ENCODE results near the gene ENOX1. TPM values are rescaled to one million over a fixed set of nuclear protein-coding genes. Genes with fewer than 3 reads are reported as not detected.

The ENOX1 gene
- polyA plus RNA-seq, 2 of the 4 experiments (the other 2 are of a cell fraction) = 0.28 to 0.41 TPM

DNA sequence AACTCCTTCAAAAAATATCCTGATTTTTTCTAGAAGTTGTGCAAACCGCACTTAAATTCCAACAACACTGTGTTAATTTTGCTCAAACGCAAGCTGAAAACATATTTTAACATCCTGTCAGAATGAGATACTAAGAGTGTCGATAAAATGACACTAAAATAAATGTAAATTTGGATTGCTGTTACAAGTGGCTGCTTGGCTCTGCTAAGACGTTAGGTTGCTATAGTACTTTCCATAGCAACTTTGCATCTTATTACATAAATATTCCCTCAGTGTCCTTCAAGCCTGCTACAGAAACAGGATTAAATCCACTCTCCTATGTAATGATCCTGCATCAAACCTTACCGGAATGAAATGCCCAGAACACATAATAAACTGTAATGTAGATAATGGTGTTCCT lies 471.2 kb downstream of the ENOX1 start:
- H3K9me3 ChIP-seq = no peaks in the 10 kb centered on the region
- no peak overlapping the region for H3K27ac ChIP-seq
- FAIRE-seq = no peak
- no peak for DNase-seq (ENCODE audit: low read depth in 1 of 2, low spot score in 1 of 2)
- no peak overlapping the region for H3K4me2 ChIP-seq
- H3K4me3 ChIP-seq = no peak overlapping the region
- H3K4me1 ChIP-seq = no peaks in the 10 kb centered on the region
- CTCF ChIA-PET = interaction anchor here (2.2 kb wide), 1 partner anchor 11 kb away, joined by 5 read pairs; no protein-coding TSS in a partner anchor
- ATAC-seq = no peak
- POLR2A ChIA-PET = no interaction called here
- TF ChIP-seq CHD4 (IDR thresholded peaks at IDR 0.05; ENCODE audit: borderline replicate concordance) (no peak), HOXA7 (CRISPR knock-in tag; IDR thresholded peaks at IDR 0.05) (no peak), HDAC2 (IDR thresholded peaks at IDR 0.05) (no peak), POLR2A (IDR thresholded peaks at IDR 0.05; ENCODE audit: low read length) (no peak), MYC (IDR thresholded peaks at IDR 0.05; ENCODE audit: borderline replicate concordance, low read length) (no peak), NFE2L2 (conservative IDR thresholded peaks at IDR 0.05; ENCODE audit: low read length) (no peak), RFX5 (IDR thresholded peaks at IDR 0.05) (no peak), TFCP2L1 (CRISPR knock-in tag; IDR thresholded peaks at IDR 0.05) (no peak)
- WGBS (ENCODE audit: missing lambda C conversion rate) = 83% methylated on average over 5 of the region's 5 CpGs

DNA sequence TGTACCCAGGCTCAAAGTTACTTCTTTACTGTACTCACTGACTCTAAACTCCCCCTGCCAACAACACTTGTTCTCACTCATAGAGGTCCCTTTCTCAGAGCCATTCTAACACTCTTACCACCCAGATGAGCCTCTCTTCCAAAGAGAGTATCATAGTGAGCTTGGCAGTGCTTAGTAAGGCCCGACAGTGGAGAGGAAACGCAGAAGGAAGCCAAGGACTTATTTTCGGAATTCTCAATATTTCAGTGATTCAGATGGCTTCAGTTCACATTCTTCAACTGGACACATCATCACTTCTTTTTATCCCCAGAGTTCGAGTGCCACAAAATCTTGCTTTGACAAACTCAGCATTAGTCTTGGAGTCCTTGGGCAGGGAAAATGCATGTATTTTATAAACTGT lies 477.5 kb downstream of the ENOX1 start:
- no peaks in the 10 kb centered on the region for H3K4me1 ChIP-seq
- H3K9me3 ChIP-seq = no peaks in the 10 kb centered on the region
- WGBS (ENCODE audit: missing lambda C conversion rate) = 66% methylated on average over 4 of the region's 4 CpGs
- no peak overlapping the region for H3K4me3 ChIP-seq
- DNase-seq (ENCODE audit: low read depth in 1 of 2, low spot score in 1 of 2) (no peak), FAIRE-seq (no peak), ATAC-seq (no peak)
- ChIA-PET CTCF (no interaction called here), POLR2A (no interaction called here)
- H3K4me2 ChIP-seq = no peak overlapping the region
- no peak overlapping the region for H3K27ac ChIP-seq
- TF ChIP-seq RAD21 (conservative IDR thresholded peaks at IDR 0.05 in 1 of 2, IDR thresholded peaks at IDR 0.05 in 1 of 2) (no peak), NPAS2 (CRISPR knock-in tag; IDR thresholded peaks at IDR 0.05; ENCODE audit: borderline replicate concordance) (no peak), PHF8 (IDR thresholded peaks at IDR 0.05; ENCODE audit: borderline replicate concordance, low read depth) (no peak), ZC3H11A (IDR thresholded peaks at IDR 0.05) (no peak), CEBPB (IDR thresholded peaks at IDR 0.05) (no peak), POLR2A (IDR thresholded peaks at IDR 0.05; ENCODE audit: low read length) (no peak), TFCP2L1 (CRISPR knock-in tag; IDR thresholded peaks at IDR 0.05) (no peak), EHF (CRISPR knock-in tag; IDR thresholded peaks at IDR 0.05) (no peak), HOXB5 (CRISPR knock-in tag; IDR thresholded peaks at IDR 0.05) (no peak), CHD2 (IDR thresholded peaks at IDR 0.05; ENCODE audit: low read length, partially characterized antibody) (no peak), MYC (IDR thresholded peaks at IDR 0.05; ENCODE audit: borderline replicate concordance, low read length) (no peak), JUNB (IDR thresholded peaks at IDR 0.05) (no peak)
- TF ChIP-seq, protein P1, sequence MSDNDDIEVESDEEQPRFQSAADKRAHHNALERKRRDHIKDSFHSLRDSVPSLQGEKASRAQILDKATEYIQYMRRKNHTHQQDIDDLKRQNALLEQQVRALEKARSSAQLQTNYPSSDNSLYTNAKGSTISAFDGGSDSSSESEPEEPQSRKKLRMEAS (IDR thresholded peaks at IDR 0.05) = no peak
- TF ChIP-seq, protein P2, sequence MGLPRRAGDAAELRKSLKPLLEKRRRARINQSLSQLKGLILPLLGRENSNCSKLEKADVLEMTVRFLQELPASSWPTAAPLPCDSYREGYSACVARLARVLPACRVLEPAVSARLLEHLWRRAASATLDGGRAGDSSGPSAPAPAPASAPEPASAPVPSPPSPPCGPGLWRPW (IDR thresholded peaks at IDR 0.05) = no peak

DNA sequence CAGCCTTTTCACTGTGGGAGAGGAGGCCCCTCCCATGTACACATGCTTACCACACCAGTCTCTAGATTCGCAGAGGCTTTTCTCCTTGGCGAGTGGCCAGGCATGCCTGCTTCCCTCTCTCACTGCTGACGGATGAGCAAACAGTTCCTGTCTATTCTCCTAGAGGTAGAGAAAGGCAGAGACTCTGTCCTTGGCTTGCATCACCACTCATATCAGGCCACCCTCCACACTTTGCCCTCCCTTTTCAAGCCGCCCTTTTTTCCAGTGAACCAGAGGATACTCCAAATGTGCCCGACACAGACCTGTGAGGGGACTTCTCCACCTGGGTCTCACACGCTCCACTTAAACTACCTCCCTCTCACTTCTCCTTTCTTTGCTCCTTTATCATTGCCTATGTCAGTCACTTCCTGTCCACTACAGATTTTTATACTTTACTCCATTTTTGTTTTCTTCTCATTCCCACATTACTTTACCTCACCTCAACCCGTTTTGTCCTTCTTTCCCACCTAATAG lies 478.8 kb downstream of the ENOX1 start:
- ATAC-seq = peak; percentile 55 to 58; a peak in 3 of 6 replicates
- no peak overlapping the region for H3K4me3 ChIP-seq
- H3K9me3 ChIP-seq = no peaks in the 10 kb centered on the region
- H3K4me2 ChIP-seq = no peak overlapping the region
- FAIRE-seq = no peak
- 64% methylated on average over 7 of the region's 7 CpGs for WGBS (ENCODE audit: missing lambda C conversion rate)
- no peak for TF ChIP-seq KDM1A (IDR thresholded peaks at IDR 0.05; ENCODE audit: low read depth)
- no peak for TF ChIP-seq NR3C1 (IDR thresholded peaks at IDR 0.05)
- H3K4me1 ChIP-seq = no peaks in the 10 kb centered on the region
- H3K27ac ChIP-seq = no peak overlapping the region
- ChIA-PET CTCF (no interaction called here), POLR2A (no interaction called here)
- DNase-seq (ENCODE audit: low read depth in 1 of 2, low spot score in 1 of 2) = peak in 1 of 2 experiments; percentile 37

DNA sequence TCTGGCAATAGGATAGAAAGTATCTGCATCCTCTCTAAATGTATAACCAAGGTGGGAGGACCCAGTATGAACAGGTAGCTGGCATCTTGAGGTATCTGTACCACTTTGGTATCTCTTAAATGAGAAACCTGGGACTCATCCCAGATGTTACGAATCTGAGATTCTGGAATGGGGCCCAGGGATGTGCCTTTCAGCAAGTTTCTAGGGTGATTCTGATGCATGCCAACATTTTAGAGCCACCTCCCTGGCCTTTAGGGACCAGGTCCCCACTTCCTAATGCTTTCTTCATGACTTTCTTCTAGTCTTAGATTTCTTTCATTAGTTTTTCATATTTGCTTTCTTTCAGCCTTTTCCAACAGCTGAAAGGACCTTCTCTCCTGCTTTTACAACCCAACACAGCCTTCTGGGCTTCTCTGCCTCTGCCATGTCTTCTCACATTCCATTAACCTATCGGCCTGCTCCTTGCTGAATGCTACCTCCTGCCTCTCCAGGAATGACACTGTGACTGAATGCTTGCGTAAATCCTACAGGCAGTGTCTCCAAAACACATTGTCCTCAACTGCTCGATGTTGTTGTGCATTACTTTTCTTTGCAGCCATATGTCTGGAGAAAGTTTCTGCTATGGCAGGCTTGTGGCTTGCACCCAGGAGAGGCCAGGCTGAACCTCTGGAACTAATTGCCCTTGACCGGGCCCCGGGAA lies 479.4 kb downstream of the ENOX1 start:
- no peak overlapping the region for H3K4me3 ChIP-seq
- no peak overlapping the region for H3K4me2 ChIP-seq
- WGBS (ENCODE audit: missing lambda C conversion rate) = 69% methylated on average over 5 of the region's 6 CpGs
- H3K9me3 ChIP-seq = no peaks in the 10 kb centered on the region
- DNase-seq (ENCODE audit: low read depth in 1 of 2, low spot score in 1 of 2) (no peak), ATAC-seq (no peak; a peak in 1 of 6 replicates), FAIRE-seq (no peak)
- ChIA-PET POLR2A (no interaction called here), CTCF (no interaction called here)
- H3K27ac ChIP-seq = no peak overlapping the region
- no peaks in the 10 kb centered on the region for H3K4me1 ChIP-seq
- TF ChIP-seq TFCP2L1 (CRISPR knock-in tag; IDR thresholded peaks at IDR 0.05) (no peak), NR3C1 (IDR thresholded peaks at IDR 0.05) (no peak), ZNF302 (CRISPR knock-in tag; IDR thresholded peaks at IDR 0.05) (no peak), MAFK (IDR thresholded peaks at IDR 0.05; ENCODE audit: partially characterized antibody) (no peak), MYC (IDR thresholded peaks at IDR 0.05; ENCODE audit: borderline replicate concordance, low read length) (no peak), CHD2 (IDR thresholded peaks at IDR 0.05; ENCODE audit: low read length, partially characterized antibody) (no peak), NPAS2 (CRISPR knock-in tag; IDR thresholded peaks at IDR 0.05; ENCODE audit: borderline replicate concordance) (no peak), CBX2 (IDR thresholded peaks at IDR 0.05; ENCODE audit: borderline replicate concordance, low read depth) (no peak), TP53 (CRISPR knock-in tag; IDR thresholded peaks at IDR 0.05) (no peak)
- TF ChIP-seq, protein P3, sequence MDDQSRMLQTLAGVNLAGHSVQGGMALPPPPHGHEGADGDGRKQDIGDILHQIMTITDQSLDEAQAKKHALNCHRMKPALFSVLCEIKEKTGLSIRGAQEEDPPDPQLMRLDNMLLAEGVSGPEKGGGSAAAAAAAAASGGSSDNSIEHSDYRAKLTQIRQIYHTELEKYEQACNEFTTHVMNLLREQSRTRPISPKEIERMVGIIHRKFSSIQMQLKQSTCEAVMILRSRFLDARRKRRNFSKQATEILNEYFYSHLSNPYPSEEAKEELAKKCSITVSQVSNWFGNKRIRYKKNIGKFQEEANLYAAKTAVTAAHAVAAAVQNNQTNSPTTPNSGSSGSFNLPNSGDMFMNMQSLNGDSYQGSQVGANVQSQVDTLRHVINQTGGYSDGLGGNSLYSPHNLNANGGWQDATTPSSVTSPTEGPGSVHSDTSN (IDR thresholded peaks at IDR 0.05) = no peak
- TF ChIP-seq, protein P4, sequence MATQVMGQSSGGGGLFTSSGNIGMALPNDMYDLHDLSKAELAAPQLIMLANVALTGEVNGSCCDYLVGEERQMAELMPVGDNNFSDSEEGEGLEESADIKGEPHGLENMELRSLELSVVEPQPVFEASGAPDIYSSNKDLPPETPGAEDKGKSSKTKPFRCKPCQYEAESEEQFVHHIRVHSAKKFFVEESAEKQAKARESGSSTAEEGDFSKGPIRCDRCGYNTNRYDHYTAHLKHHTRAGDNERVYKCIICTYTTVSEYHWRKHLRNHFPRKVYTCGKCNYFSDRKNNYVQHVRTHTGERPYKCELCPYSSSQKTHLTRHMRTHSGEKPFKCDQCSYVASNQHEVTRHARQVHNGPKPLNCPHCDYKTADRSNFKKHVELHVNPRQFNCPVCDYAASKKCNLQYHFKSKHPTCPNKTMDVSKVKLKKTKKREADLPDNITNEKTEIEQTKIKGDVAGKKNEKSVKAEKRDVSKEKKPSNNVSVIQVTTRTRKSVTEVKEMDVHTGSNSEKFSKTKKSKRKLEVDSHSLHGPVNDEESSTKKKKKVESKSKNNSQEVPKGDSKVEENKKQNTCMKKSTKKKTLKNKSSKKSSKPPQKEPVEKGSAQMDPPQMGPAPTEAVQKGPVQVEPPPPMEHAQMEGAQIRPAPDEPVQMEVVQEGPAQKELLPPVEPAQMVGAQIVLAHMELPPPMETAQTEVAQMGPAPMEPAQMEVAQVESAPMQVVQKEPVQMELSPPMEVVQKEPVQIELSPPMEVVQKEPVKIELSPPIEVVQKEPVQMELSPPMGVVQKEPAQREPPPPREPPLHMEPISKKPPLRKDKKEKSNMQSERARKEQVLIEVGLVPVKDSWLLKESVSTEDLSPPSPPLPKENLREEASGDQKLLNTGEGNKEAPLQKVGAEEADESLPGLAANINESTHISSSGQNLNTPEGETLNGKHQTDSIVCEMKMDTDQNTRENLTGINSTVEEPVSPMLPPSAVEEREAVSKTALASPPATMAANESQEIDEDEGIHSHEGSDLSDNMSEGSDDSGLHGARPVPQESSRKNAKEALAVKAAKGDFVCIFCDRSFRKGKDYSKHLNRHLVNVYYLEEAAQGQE (IDR thresholded peaks at IDR 0.05) = no peak
